OCI-LY7 (cell line): ENCODE data around the gene APBA1. TPM values are rescaled to one million over a fixed set of nuclear protein-coding genes. Genes with fewer than 3 reads are reported as not detected.

ENCODE experiments used
- BruUV-seq: library from RNA; stranded (reverse); fragments of 400-500 nt; replicated peaks from 2 replicates; lab custom pipeline; 2021; lab: Mats Ljungman, UMichigan
- CTCF ChIA-PET: fragments of 300-600 bp; sonication (Branson Sonifier 250); formaldehyde crosslinking; loops from one replicate; lab custom pipeline; 2022; ENCODE audit warnings: antibody characterized with exemption; ENCODE audit not compliant: unreplicated experiment; lab: Charles Lee
- POLR2A ChIA-PET: fragments of 300-600 bp; sonication (Branson Sonifier 250); formaldehyde crosslinking; loops from one replicate; lab custom pipeline; 2022; ENCODE audit warnings: antibody characterized with exemption; lab: Charles Lee
- DNase-seq: peaks from one replicate; pipeline ENCODE4 v3.0.0-alpha.2; 2015; ENCODE audit warnings: low spot score
- H2AFZ ChIP-seq: fragments of 200-600 bp; sonication (generic), shearing (Covaris generic); 2 replicates; pipeline ENCODE4 v1.6.1; 2014; ENCODE audit warnings: mild to moderate bottlenecking, antibody characterized with exemption, low read length, moderate library complexity
- H3K27ac ChIP-seq: fragments of 200-600 bp; sonication (generic); 2 replicates; pipeline ENCODE4 v1.5.1; 2014; ENCODE audit warnings: mixed run types, low read depth, mild to moderate bottlenecking, moderate library complexity, low read length, inconsistent platforms; ENCODE audit not compliant: poor library complexity, severe bottlenecking
- H3K36me3 ChIP-seq: fragments of 200-600 bp; sonication (generic); 2 replicates; pipeline ENCODE4 v1.6.1; 2014; ENCODE audit warnings: mild to moderate bottlenecking, antibody characterized with exemption, low read length, moderate library complexity, mixed read lengths; ENCODE audit not compliant: insufficient read depth
- H3K4me1 ChIP-seq: fragments of 200-600 bp; sonication (generic); 2 replicates; pipeline ENCODE4 v1.5.1; 2014; ENCODE audit warnings: mild to moderate bottlenecking, low read length; ENCODE audit not compliant: insufficient read depth, poor library complexity, severe bottlenecking
- H3K4me2 ChIP-seq: fragments of 200-600 bp; sonication (generic); 2 replicates; pipeline ENCODE4 v1.6.1; 2014; ENCODE audit warnings: mild to moderate bottlenecking, low read length
- H3K4me3 ChIP-seq: fragments of 200-600 bp; sonication (generic); 2 replicates; pipeline ENCODE4 v1.5.1; 2014; ENCODE audit warnings: mild to moderate bottlenecking, low read depth, low read length; ENCODE audit not compliant: poor library complexity, severe bottlenecking
- H3K79me2 ChIP-seq: fragments of 200-600 bp; sonication (generic); 2 replicates; pipeline ENCODE4 v1.6.1; 2016; ENCODE audit warnings: low read depth, mild to moderate bottlenecking, low read length, moderate library complexity, mixed read lengths; ENCODE audit not compliant: insufficient read depth
- H3K9me2 ChIP-seq: fragments of 200-600 bp; sonication (generic); 2 replicates; pipeline ENCODE4 v1.6.1; 2016; ENCODE audit warnings: mild to moderate bottlenecking, low read length, mixed read lengths; ENCODE audit not compliant: insufficient read depth
- H3K9me3 ChIP-seq: fragments of 200-600 bp; sonication (generic); 2 replicates; pipeline ENCODE4 v1.6.1; 2014; ENCODE audit warnings: mild to moderate bottlenecking, mixed run types, low read length, mixed read lengths
- H4K20me1 ChIP-seq: fragments of 200-600 bp; sonication (generic); 2 replicates; pipeline ENCODE4 v1.6.1; 2014; ENCODE audit warnings: mild to moderate bottlenecking, antibody characterized with exemption, low read length, moderate library complexity, mixed read lengths; ENCODE audit not compliant: insufficient read depth
- CTCF ChIP-seq: fragments of 200-600 bp; sonication (generic); conservative IDR thresholded peaks from 2 replicates; pipeline ENCODE4 v1.5.1; 2014; ENCODE audit warnings: mild to moderate bottlenecking, antibody characterized with exemption, low read length, moderate library complexity, mixed read lengths
- EZH2phosphoT487 ChIP-seq: fragments of 200-600 bp; sonication (generic); IDR thresholded peaks from 2 replicates; pipeline ENCODE4 v1.6.1; 2018; ENCODE audit warnings: low read depth, borderline replicate concordance, mild to moderate bottlenecking, mixed run types, antibody characterized with exemption, low read length, moderate library complexity, mixed read lengths
- intact Hi-C: fragments of 100-400 bp; cut with micrococcal nuclease; formaldehyde crosslinking; loops from one replicate; pipeline ENCODE4 v1.10.0; 2022; ENCODE audit not compliant: unreplicated experiment
- total RNA-seq, 2 experiments: library from RNA; depleted of rRNA in 1 of 2; stranded (reverse); fragments of >200 nt in 1 of 2; shearing (Covaris generic) in 1 of 2; gene quantifications; 2 replicates each; pipeline ENCODE4 v1.2.3, GENCODE V29; 2014 to 2022

The APBA1 gene
- total RNA-seq, 2 experiments from 2014 or later: not detected

- no TSS peak for BruUV-seq
- H3K36me3 ChIP-seq: no peaks in the 10 kb centered on the region
- intact Hi-C loops: no loop called here
- no peak overlapping the region for H2AFZ ChIP-seq
- H3K9me2 ChIP-seq: no peaks in the 10 kb centered on the region
- no peak for DNase-seq
- no peak overlapping the region for H3K4me3 ChIP-seq
- H3K79me2 ChIP-seq: no peaks in the 10 kb centered on the region
- POLR2A ChIA-PET: interaction anchor here (0.5 kb wide), 1 partner anchor 958 kb away, joined by 4 read pairs; no protein-coding TSS in a partner anchor
- TF ChIP-seq EZH2phosphoT487 (no peak), CTCF (no peak)
- H4K20me1 ChIP-seq: no peaks in the 10 kb centered on the region
- H3K27ac ChIP-seq: no peak overlapping the region
- H3K4me2 ChIP-seq: no peak overlapping the region
- no peaks in the 10 kb centered on the region for H3K9me3 ChIP-seq
- H3K4me1 ChIP-seq: no peaks in the 10 kb centered on the region
- CTCF ChIA-PET: no interaction called here
These were observed 239.5 kb downstream of the APBA1 start for GRCh38 chr9:69432623-69433022.

- POLR2A ChIA-PET: no interaction called here
- CTCF ChIA-PET: no interaction called here
- DNase-seq: no peak
- Histone ChIP-seq H3K27ac (no peak overlapping the region), H2AFZ (no peak overlapping the region), H4K20me1 (no peaks in the 10 kb centered on the region), H3K9me2 (no peaks in the 10 kb centered on the region), H3K4me1 (no peaks in the 10 kb centered on the region), H3K9me3 (no peaks in the 10 kb centered on the region), H3K4me3 (no peak overlapping the region), H3K4me2 (no peak overlapping the region), H3K36me3 (no peaks in the 10 kb centered on the region), H3K79me2 (no peaks in the 10 kb centered on the region)
- TF ChIP-seq EZH2phosphoT487 (no peak), CTCF (no peak)
- intact Hi-C loops: no loop called here
- no TSS peak for BruUV-seq
These were observed 240.4 kb downstream of the APBA1 start for GRCh38 chr9:69431777-69432176.

- intact Hi-C loops: no loop called here
- no peaks in the 10 kb centered on the region for H3K4me1 ChIP-seq
- H3K4me3 ChIP-seq: no peak overlapping the region
- no peak overlapping the region for H2AFZ ChIP-seq
- no peaks in the 10 kb centered on the region for H4K20me1 ChIP-seq
- TF ChIP-seq CTCF (no peak), EZH2phosphoT487 (no peak)
- no peak overlapping the region for H3K27ac ChIP-seq
- H3K9me2 ChIP-seq: no peaks in the 10 kb centered on the region
- no peak overlapping the region for H3K4me2 ChIP-seq
- no TSS peak for BruUV-seq
- no peaks in the 10 kb centered on the region for H3K9me3 ChIP-seq
- CTCF ChIA-PET: no interaction called here
- H3K36me3 ChIP-seq: no peaks in the 10 kb centered on the region
- POLR2A ChIA-PET: no interaction called here
- DNase-seq: no peak
- no peaks in the 10 kb centered on the region for H3K79me2 ChIP-seq
These were observed 241.0 kb downstream of the APBA1 start for GRCh38 chr9:69431203-69431602.
